ENCODE results near the gene PXN. TPM values are rescaled to one million over a fixed set of nuclear protein-coding genes. Genes with fewer than 3 reads are reported as not detected.

The PXN gene
- total and polyA plus RNA-seq, 2 of the 13 experiments (the other 11 are each of a cell fraction or from before 2014, with no cell fraction given) = 13.6 to 14.2 TPM

DNA sequence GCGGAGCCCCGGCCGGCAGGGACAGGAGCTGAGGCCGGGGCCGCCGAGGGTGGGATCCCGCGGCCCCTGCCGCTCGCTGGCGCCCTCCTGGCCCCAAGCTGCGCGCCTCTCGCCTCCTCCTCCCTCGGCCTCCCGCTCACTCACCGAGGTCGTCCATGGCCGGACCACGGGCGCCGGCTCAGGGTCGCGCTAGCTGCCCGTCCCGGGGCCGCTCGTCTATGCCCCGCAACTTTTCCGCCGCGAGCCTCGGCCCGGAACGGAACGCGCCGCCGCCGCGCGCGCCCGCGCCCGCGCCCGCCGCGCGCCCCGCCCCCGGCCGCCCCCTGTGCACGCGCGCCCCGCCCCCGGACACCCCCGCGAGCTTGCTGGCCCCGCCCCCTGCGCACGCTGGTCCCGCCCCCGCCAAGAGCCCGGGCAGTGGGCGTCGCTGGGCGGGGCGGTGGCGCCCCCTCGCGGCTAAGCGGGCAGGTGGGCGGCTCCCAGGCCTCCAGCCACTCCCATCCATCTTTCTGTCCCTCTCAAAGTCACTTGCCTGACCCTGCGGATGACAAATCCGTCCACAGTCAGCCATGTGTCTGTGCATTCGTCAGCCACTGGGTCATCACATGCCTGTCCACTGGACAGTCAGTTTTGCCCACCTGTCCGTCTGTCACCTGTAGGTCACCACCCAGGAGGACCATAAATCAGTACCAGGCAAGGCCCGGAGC is at the start of gene PXN (continued):
- TF ChIP-seq, protein P1, sequence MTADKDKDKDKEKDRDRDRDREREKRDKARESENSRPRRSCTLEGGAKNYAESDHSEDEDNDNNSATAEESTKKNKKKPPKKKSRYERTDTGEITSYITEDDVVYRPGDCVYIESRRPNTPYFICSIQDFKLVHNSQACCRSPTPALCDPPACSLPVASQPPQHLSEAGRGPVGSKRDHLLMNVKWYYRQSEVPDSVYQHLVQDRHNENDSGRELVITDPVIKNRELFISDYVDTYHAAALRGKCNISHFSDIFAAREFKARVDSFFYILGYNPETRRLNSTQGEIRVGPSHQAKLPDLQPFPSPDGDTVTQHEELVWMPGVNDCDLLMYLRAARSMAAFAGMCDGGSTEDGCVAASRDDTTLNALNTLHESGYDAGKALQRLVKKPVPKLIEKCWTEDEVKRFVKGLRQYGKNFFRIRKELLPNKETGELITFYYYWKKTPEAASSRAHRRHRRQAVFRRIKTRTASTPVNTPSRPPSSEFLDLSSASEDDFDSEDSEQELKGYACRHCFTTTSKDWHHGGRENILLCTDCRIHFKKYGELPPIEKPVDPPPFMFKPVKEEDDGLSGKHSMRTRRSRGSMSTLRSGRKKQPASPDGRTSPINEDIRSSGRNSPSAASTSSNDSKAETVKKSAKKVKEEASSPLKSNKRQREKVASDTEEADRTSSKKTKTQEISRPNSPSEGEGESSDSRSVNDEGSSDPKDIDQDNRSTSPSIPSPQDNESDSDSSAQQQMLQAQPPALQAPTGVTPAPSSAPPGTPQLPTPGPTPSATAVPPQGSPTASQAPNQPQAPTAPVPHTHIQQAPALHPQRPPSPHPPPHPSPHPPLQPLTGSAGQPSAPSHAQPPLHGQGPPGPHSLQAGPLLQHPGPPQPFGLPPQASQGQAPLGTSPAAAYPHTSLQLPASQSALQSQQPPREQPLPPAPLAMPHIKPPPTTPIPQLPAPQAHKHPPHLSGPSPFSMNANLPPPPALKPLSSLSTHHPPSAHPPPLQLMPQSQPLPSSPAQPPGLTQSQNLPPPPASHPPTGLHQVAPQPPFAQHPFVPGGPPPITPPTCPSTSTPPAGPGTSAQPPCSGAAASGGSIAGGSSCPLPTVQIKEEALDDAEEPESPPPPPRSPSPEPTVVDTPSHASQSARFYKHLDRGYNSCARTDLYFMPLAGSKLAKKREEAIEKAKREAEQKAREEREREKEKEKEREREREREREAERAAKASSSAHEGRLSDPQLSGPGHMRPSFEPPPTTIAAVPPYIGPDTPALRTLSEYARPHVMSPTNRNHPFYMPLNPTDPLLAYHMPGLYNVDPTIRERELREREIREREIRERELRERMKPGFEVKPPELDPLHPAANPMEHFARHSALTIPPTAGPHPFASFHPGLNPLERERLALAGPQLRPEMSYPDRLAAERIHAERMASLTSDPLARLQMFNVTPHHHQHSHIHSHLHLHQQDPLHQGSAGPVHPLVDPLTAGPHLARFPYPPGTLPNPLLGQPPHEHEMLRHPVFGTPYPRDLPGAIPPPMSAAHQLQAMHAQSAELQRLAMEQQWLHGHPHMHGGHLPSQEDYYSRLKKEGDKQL (CRISPR knock-in tag; IDR thresholded peaks at IDR 0.05; ENCODE audit: low read depth) = no peak
- TF ChIP-seq ZNF766 (CRISPR knock-in tag; IDR thresholded peaks at IDR 0.05; ENCODE audit: borderline replicate concordance) (no peak), ZNF605 (CRISPR knock-in tag; IDR thresholded peaks at IDR 0.05) (no peak), ZNF546 (CRISPR knock-in tag; conservative IDR thresholded peaks at IDR 0.05) (no peak; the same call in 1 of the 2 replicates), ZNF75D (CRISPR knock-in tag; IDR thresholded peaks at IDR 0.05; ENCODE audit: borderline replicate concordance) (no peak), ZMAT3 (CRISPR knock-in tag; conservative IDR thresholded peaks at IDR 0.05) (peak; percentile 78; the same call in 1 of the 2 replicates), ZBTB7B (CRISPR knock-in tag; IDR thresholded peaks at IDR 0.05) (peak; percentile 54; the same call in 1 of the 2 replicates), ZNF83 (CRISPR knock-in tag; IDR thresholded peaks at IDR 0.05; ENCODE audit: borderline replicate concordance) (no peak), BORCS8-MEF2B (CRISPR knock-in tag; IDR thresholded peaks at IDR 0.05) (peak; percentile 48; the same call in 1 of the 2 replicates), MIER3 (CRISPR knock-in tag; IDR thresholded peaks at IDR 0.05; ENCODE audit: borderline replicate concordance) (no peak), ZNF343 (CRISPR knock-in tag; IDR thresholded peaks at IDR 0.05) (peak; percentile 57; the same call in 1 of the 2 replicates)
- TF ChIP-seq, protein P2, sequence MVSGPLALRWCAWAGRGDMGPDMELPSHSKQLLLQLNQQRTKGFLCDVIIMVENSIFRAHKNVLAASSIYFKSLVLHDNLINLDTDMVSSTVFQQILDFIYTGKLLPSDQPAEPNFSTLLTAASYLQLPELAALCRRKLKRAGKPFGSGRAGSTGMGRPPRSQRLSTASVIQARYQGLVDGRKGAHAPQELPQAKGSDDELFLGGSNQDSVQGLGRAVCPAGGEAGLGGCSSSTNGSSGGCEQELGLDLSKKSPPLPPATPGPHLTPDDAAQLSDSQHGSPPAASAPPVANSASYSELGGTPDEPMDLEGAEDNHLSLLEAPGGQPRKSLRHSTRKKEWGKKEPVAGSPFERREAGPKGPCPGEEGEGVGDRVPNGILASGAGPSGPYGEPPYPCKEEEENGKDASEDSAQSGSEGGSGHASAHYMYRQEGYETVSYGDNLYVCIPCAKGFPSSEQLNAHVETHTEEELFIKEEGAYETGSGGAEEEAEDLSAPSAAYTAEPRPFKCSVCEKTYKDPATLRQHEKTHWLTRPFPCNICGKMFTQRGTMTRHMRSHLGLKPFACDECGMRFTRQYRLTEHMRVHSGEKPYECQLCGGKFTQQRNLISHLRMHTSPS (CRISPR knock-in tag; IDR thresholded peaks at IDR 0.05; ENCODE audit: low read depth) = no peak
- TF ChIP-seq, protein P3, sequence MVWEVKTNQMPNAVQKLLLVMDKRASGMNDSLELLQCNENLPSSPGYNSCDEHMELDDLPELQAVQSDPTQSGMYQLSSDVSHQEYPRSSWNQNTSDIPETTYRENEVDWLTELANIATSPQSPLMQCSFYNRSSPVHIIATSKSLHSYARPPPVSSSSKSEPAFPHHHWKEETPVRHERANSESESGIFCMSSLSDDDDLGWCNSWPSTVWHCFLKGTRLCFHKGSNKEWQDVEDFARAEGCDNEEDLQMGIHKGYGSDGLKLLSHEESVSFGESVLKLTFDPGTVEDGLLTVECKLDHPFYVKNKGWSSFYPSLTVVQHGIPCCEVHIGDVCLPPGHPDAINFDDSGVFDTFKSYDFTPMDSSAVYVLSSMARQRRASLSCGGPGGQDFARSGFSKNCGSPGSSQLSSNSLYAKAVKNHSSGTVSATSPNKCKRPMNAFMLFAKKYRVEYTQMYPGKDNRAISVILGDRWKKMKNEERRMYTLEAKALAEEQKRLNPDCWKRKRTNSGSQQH (CRISPR knock-in tag; IDR thresholded peaks at IDR 0.05; ENCODE audit: low read depth) = no peak
- TF ChIP-seq, protein P4, sequence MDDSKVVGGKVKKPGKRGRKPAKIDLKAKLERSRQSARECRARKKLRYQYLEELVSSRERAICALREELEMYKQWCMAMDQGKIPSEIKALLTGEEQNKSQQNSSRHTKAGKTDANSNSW (CRISPR knock-in tag; IDR thresholded peaks at IDR 0.05; ENCODE audit: borderline replicate concordance) = no peak
- TF ChIP-seq, protein P5, sequence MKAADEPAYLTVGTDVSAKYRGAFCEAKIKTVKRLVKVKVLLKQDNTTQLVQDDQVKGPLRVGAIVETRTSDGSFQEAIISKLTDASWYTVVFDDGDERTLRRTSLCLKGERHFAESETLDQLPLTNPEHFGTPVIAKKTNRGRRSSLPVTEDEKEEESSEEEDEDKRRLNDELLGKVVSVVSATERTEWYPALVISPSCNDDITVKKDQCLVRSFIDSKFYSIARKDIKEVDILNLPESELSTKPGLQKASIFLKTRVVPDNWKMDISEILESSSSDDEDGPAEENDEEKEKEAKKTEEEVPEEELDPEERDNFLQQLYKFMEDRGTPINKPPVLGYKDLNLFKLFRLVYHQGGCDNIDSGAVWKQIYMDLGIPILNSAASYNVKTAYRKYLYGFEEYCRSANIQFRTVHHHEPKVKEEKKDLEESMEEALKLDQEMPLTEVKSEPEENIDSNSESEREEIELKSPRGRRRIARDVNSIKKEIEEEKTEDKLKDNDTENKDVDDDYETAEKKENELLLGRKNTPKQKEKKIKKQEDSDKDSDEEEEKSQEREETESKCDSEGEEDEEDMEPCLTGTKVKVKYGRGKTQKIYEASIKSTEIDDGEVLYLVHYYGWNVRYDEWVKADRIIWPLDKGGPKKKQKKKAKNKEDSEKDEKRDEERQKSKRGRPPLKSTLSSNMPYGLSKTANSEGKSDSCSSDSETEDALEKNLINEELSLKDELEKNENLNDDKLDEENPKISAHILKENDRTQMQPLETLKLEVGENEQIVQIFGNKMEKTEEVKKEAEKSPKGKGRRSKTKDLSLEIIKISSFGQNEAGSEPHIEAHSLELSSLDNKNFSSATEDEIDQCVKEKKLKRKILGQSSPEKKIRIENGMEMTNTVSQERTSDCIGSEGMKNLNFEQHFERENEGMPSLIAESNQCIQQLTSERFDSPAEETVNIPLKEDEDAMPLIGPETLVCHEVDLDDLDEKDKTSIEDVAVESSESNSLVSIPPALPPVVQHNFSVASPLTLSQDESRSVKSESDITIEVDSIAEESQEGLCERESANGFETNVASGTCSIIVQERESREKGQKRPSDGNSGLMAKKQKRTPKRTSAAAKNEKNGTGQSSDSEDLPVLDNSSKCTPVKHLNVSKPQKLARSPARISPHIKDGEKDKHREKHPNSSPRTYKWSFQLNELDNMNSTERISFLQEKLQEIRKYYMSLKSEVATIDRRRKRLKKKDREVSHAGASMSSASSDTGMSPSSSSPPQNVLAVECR (CRISPR knock-in tag; IDR thresholded peaks at IDR 0.05; ENCODE audit: borderline replicate concordance) = peak; percentile 69; the same call in 1 of the 2 replicates

All from HepG2 (cell line).